CD14-positive monocyte (primary cell): ENCODE measurements around the gene CBLB. TPM values are rescaled to one million over a fixed set of nuclear protein-coding genes. Genes with fewer than 3 reads are reported as not detected.

Source experiments
- DNase-seq, 3 donors: peaks; one replicate each; pipeline ENCODE4 v3.0.0-alpha.2; 2011 to 2022
- H2AFZ ChIP-seq: 2 replicates; pipeline ENCODE4 v1.6.0; 2012; ENCODE audit warnings: mild to moderate bottlenecking, low read depth, low read length, inconsistent platforms; ENCODE audit not compliant: insufficient read depth, poor library complexity, severe bottlenecking
- H3K27ac ChIP-seq, 2 donors: 1 replicate in 1 of 2; 2 replicates in 1 of 2; pipeline ENCODE4 v1.5.1; 2012 to 2013; ENCODE audit warnings: low read length in 2 of 2, control low read depth in 1 of 2, inconsistent platforms in 1 of 2, low read depth in 1 of 2, mild to moderate bottlenecking in 1 of 2
- H3K27me3 ChIP-seq, 2 donors: one replicate each; pipeline versions ENCODE4 v1.6.0 to v1.6.1; 2011 to 2013; ENCODE audit warnings: low read length in 2 of 2; ENCODE audit not compliant: control insufficient read depth in 2 of 2, insufficient read depth in 2 of 2
- H3K36me3 ChIP-seq, 2 donors: replicated peaks in 1 of 2; 1 replicate in 1 of 2; 2 replicates in 1 of 2; pipeline versions ENCODE4 v1.5.1 to v1.6.1; 2012 to 2013; ENCODE audit warnings: low read length in 2 of 2, control low read depth in 1 of 2, inconsistent platforms in 1 of 2, mild to moderate bottlenecking in 1 of 2; ENCODE audit not compliant: insufficient read depth in 2 of 2, control insufficient read depth in 1 of 2
- H3K4me1 ChIP-seq, 2 donors: 1 replicate in 1 of 2; 2 replicates in 1 of 2; pipeline versions ENCODE4 v1.5.1 to v1.6.1; 2012 to 2013; ENCODE audit warnings: low read length in 2 of 2, control low read depth in 1 of 2, inconsistent platforms in 1 of 2, mild to moderate bottlenecking in 1 of 2, moderate library complexity in 1 of 2; ENCODE audit not compliant: insufficient read depth in 2 of 2, control insufficient read depth in 1 of 2
- H3K4me2 ChIP-seq: replicated peaks from 2 replicates; pipeline ENCODE3; 2012; ENCODE audit warnings: low read length, moderate library complexity, mild to moderate bottlenecking; ENCODE audit not compliant: poor library complexity, severe bottlenecking; ENCODE audit errors: extremely low read depth
- H3K4me3 ChIP-seq, 3 experiments: fragments of 200-600 bp in 1 of 3; sonication (generic) in 1 of 3; replicated peaks in 1 of 3; 1 replicate in 2 of 3; 2 replicates in 1 of 3; pipeline ENCODE4 v1.5.1; 2011 to 2013; ENCODE audit warnings: low read length in 3 of 3, mild to moderate bottlenecking in 3 of 3, control low read depth in 2 of 3, low read depth in 2 of 3, inconsistent platforms in 1 of 3, moderate library complexity in 1 of 3
- H3K79me2 ChIP-seq: 2 replicates; pipeline ENCODE4 v1.6.0; 2012; ENCODE audit warnings: mild to moderate bottlenecking, control low read depth, inconsistent platforms, low read length, moderate library complexity; ENCODE audit not compliant: insufficient read depth
- H3K9ac ChIP-seq: 2 replicates; pipeline ENCODE4 v1.6.0; 2017; ENCODE audit warnings: low read length, mild to moderate bottlenecking; ENCODE audit not compliant: insufficient read depth, poor library complexity, severe bottlenecking
- H3K9me3 ChIP-seq, 2 donors: replicated peaks in 1 of 2; 1 replicate in 1 of 2; 2 replicates in 1 of 2; pipeline versions ENCODE4 v1.5.1 to v1.6.1; 2012 to 2013; ENCODE audit warnings: low read length in 2 of 2, control low read depth in 1 of 2; ENCODE audit not compliant: control insufficient read depth in 1 of 2, insufficient read depth in 1 of 2
- H4K20me1 ChIP-seq: 2 replicates; pipeline ENCODE4 v1.6.0; 2012; ENCODE audit warnings: mild to moderate bottlenecking, low read length, control low read depth, moderate library complexity; ENCODE audit not compliant: insufficient read depth
- H3K27ac Mint-ChIP-seq, 7 donors: one replicate each; pipeline ENCODE4 v1.8.0; 2020; ENCODE audit warnings: mild to moderate bottlenecking in 7 of 7, mixed read lengths in 7 of 7, moderate library complexity in 6 of 7, inconsistent platforms in 2 of 7
- H3K27me3 Mint-ChIP-seq, 3 donors: one replicate each; pipeline ENCODE4 v1.8.0; 2021 to 2022; ENCODE audit warnings: low read depth in 3 of 3, mild to moderate bottlenecking in 3 of 3, mixed read lengths in 3 of 3, moderate library complexity in 3 of 3, inconsistent platforms in 1 of 3
- H3K36me3 Mint-ChIP-seq, 2 donors: one replicate each; pipeline ENCODE4 v1.8.0; 2020; ENCODE audit warnings: mixed read lengths in 2 of 2, inconsistent platforms in 1 of 2, mild to moderate bottlenecking in 1 of 2
- H3K4me1 Mint-ChIP-seq: one replicate; pipeline ENCODE4 v1.8.0; 2020; ENCODE audit warnings: mild to moderate bottlenecking, mixed read lengths
- H3K4me3 Mint-ChIP-seq, 2 donors: one replicate each; pipeline ENCODE4 v1.8.0; 2020; ENCODE audit warnings: mild to moderate bottlenecking in 2 of 2, mixed read lengths in 2 of 2, moderate library complexity in 1 of 2
- H3K9me3 Mint-ChIP-seq, 7 donors: one replicate each; pipeline ENCODE4 v1.8.0; 2020 to 2022; ENCODE audit warnings: mixed read lengths in 7 of 7, mild to moderate bottlenecking in 6 of 7, moderate library complexity in 6 of 7, inconsistent platforms in 2 of 7
- WGBS: methylation state at CpG from one replicate; pipeline ENCODE4 v1.1.5; 2013; ENCODE audit warnings: missing lambda C conversion rate; ENCODE audit not compliant: insufficient coverage; 5-methylcytosine and 5-hydroxymethylcytosine counted together
- intact Hi-C, 2 donors: fragments of 100-400 bp; cut with micrococcal nuclease; formaldehyde crosslinking; loops; one replicate each; pipeline versions ENCODE4 v1.15.0 to v1.15.1; 2023
- polyA plus RNA-seq, 3 donors: library from polyadenylated mRNA; depleted of rRNA in 1 of 3; unstranded in 2 of 3; stranded (reverse) in 1 of 3; fragments of 300-500 nt in 2 of 3; fragments of >200 nt in 1 of 3; fragmentation: Illumina TruSeq in 2 of 3; gene quantifications; 1 replicate in 2 of 3; 2 replicates in 1 of 3; pipeline ENCODE4 v1.2.3, GENCODE V29; 2012 to 2021
- TF ChIP-seq, protein P1 (sequence below): fragments of 200-600 bp; IDR thresholded peaks from one replicate; pipeline ENCODE4 v1.8.0; 2022; ENCODE audit warnings: antibody characterized with exemption, mild to moderate bottlenecking

Gene CBLB
- polyA plus RNA-seq, 3 donors, result 1.6 to 8.1 (median 3.6) TPM

DNA sequence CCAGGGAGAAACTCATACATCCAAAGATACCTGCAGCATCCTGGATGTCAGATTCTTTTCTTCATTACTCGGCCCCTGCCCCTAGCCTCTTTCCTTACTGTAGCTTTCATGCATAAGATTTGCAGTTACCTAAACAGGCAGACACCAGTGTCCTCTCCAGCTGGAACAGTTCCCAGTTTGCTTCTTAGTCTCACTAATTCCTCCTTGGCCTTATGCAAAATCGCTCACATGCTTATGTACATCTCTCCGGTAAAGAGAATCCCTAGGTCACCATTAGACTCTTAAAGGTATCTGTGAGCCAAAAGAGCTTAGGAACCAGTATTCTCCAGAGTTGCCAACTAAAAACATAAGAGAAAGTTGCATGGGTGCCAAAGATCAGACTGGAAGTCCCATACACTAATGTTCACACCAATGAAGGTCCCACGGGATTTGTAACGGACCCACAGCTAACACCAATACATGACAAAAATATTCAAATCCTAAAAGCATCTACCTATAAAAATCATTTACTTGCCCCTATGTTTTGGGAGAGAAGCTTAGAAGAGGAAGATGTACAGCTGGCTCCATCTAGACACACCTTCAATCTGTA lies 66.6 kb downstream of the CBLB start:
- no peaks in the 10 kb centered on the region for H3K79me2 ChIP-seq
- no peaks in the 10 kb centered on the region for H3K36me3 ChIP-seq
- TF ChIP-seq, protein P1, sequence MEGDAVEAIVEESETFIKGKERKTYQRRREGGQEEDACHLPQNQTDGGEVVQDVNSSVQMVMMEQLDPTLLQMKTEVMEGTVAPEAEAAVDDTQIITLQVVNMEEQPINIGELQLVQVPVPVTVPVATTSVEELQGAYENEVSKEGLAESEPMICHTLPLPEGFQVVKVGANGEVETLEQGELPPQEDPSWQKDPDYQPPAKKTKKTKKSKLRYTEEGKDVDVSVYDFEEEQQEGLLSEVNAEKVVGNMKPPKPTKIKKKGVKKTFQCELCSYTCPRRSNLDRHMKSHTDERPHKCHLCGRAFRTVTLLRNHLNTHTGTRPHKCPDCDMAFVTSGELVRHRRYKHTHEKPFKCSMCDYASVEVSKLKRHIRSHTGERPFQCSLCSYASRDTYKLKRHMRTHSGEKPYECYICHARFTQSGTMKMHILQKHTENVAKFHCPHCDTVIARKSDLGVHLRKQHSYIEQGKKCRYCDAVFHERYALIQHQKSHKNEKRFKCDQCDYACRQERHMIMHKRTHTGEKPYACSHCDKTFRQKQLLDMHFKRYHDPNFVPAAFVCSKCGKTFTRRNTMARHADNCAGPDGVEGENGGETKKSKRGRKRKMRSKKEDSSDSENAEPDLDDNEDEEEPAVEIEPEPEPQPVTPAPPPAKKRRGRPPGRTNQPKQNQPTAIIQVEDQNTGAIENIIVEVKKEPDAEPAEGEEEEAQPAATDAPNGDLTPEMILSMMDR, result no peak
- 84% methylated on average over 3 of the region's 5 CpGs for WGBS
- no peak overlapping the region for H3K9ac ChIP-seq
- Mint-ChIP-seq H3K36me3 (peaks cover 0 to 8% of the 10 kb centered on the region in 2 donors), H3K9me3 (no peaks in the 10 kb centered on the region), H3K27ac (no peak overlapping the region), H3K4me3 (no peak overlapping the region), H3K27me3 (no peaks in the 10 kb centered on the region), H3K4me1 (peaks cover 20% of the 10 kb centered on the region)
- H2AFZ ChIP-seq, result no peak overlapping the region
- intact Hi-C loops, result no loop called here
- no peak overlapping the region for H3K27ac ChIP-seq
- H3K4me3 ChIP-seq, result no peak overlapping the region
- H3K4me2 ChIP-seq, result no peak overlapping the region
- DNase-seq, result no peak
- H3K27me3 ChIP-seq, result no peaks in the 10 kb centered on the region
- no peaks in the 10 kb centered on the region for H3K9me3 ChIP-seq
- H4K20me1 ChIP-seq, result no peaks in the 10 kb centered on the region
- H3K4me1 ChIP-seq, result peaks cover 8 to 17% of the 10 kb centered on the region in 2 donors

DNA sequence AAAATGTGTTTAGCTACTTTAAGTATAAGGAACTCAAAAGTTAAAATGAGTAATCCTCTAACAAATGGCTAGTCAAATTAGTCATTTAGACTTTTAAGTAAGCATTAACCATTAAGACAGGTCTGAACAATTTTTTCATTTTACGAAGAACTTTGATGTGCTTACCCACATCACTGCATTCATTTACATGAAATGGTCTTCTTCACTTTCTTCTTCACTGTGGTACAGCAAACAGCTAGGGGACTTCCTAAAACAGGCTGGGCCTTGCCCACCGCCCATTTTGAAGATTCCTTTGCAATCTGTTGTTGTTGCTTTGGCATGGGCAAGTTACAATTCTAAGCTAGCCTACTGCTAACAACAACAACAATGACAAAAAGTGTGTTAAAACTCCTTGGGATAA lies 67.4 kb downstream of the CBLB start:
- H3K27ac Mint-ChIP-seq, result no peak overlapping the region

More for the DNA sequence above, 67.4 kb downstream of the CBLB start:
- H3K4me1 Mint-ChIP-seq, result peaks cover 18% of the 10 kb centered on the region
- Histone ChIP-seq H3K9me3 (no peaks in the 10 kb centered on the region), H3K27me3 (no peaks in the 10 kb centered on the region), H3K27ac (no peak overlapping the region), H3K9ac (no peak overlapping the region), H3K4me3 (no peak overlapping the region), H3K4me2 (no peak overlapping the region), H2AFZ (no peak overlapping the region), H3K36me3 (no peaks in the 10 kb centered on the region), H3K4me1 (peaks cover 7 to 14% of the 10 kb centered on the region in 2 donors), H3K79me2 (no peaks in the 10 kb centered on the region), H4K20me1 (no peaks in the 10 kb centered on the region)
- no peaks in the 10 kb centered on the region for H3K27me3 Mint-ChIP-seq
- intact Hi-C loops, result no loop called here
- peaks cover 0 to under 1% (median 0%) of the 10 kb centered on the region in 7 donors for H3K9me3 Mint-ChIP-seq
- H3K36me3 Mint-ChIP-seq, result peaks cover 0 to 8% of the 10 kb centered on the region in 2 donors
- 80% methylated on average over 1 of the region's 2 CpGs for WGBS
- TF ChIP-seq, protein P1, result no peak
- H3K4me3 Mint-ChIP-seq, result no peak overlapping the region
- DNase-seq, result no peak
